Measurements from ENCODE around the gene SCD5. TPM values are rescaled to one million over a fixed set of nuclear protein-coding genes. Genes with fewer than 3 reads are reported as not detected.

The SCD5 gene
- total RNA-seq, 2 donors from 2014 or later, result 7.3 to 18.5 TPM

GRCh38 chr4:82604522-82604921 is 194.1 kb downstream of the SCD5 start:
- Histone ChIP-seq H3K27ac (no peak overlapping the region), H3K27me3 (replicated peaks; ENCODE audit: insufficient read depth) (no peaks in the 10 kb centered on the region), H3K4me1 (ENCODE audit: control insufficient read depth in 1 of 2, low read depth in 2 of 2) (no peaks in the 10 kb centered on the region), H3K4me3 (no peak overlapping the region), H3K36me3 (no peaks in the 10 kb centered on the region), H3K9me3 (no peaks in the 10 kb centered on the region)
- no peak for ATAC-seq (ENCODE audit: insufficient number of reproducible peaks, low FRiP score, low read depth)
- no peak for TF ChIP-seq CTCF (IDR thresholded peaks at IDR 0.05)
- no peak for DNase-seq (ENCODE audit: low spot score)

GRCh38 chr4:82601242-82602015 is 197.2 kb downstream of the SCD5 start:
- no peak for ATAC-seq (ENCODE audit: insufficient number of reproducible peaks, low FRiP score, low read depth)

GRCh38 chr4:82599336-82599735 is 199.3 kb downstream of the SCD5 start:
- Histone ChIP-seq H3K4me1 (ENCODE audit: control insufficient read depth in 1 of 2, low read depth in 2 of 2) (no peaks in the 10 kb centered on the region), H3K36me3 (no peaks in the 10 kb centered on the region), H3K4me3 (no peak overlapping the region), H3K9me3 (no peaks in the 10 kb centered on the region), H3K27me3 (replicated peaks; ENCODE audit: insufficient read depth) (no peaks in the 10 kb centered on the region), H3K27ac (no peak overlapping the region)
- no peak for ATAC-seq (ENCODE audit: insufficient number of reproducible peaks, low FRiP score, low read depth)
- no peak for TF ChIP-seq CTCF (IDR thresholded peaks at IDR 0.05)
- DNase-seq (ENCODE audit: low spot score), result no peak

More at GRCh38 chr4:82601242-82602015, 197.2 kb downstream of the SCD5 start:
- Histone ChIP-seq H3K27ac (no peak overlapping the region), H3K27me3 (replicated peaks; ENCODE audit: insufficient read depth) (no peaks in the 10 kb centered on the region), H3K4me1 (ENCODE audit: control insufficient read depth in 1 of 2, low read depth in 2 of 2) (no peaks in the 10 kb centered on the region), H3K4me3 (no peak overlapping the region), H3K9me3 (no peaks in the 10 kb centered on the region), H3K36me3 (no peaks in the 10 kb centered on the region)
- no peak for DNase-seq (ENCODE audit: low spot score)
- TF ChIP-seq CTCF (IDR thresholded peaks at IDR 0.05), result no peak

- Histone ChIP-seq H3K27me3 (replicated peaks; ENCODE audit: insufficient read depth) (no peaks in the 10 kb centered on the region), H3K36me3 (no peaks in the 10 kb centered on the region), H3K27ac (no peak overlapping the region), H3K4me1 (ENCODE audit: control insufficient read depth in 1 of 2, low read depth in 2 of 2) (no peaks in the 10 kb centered on the region), H3K4me3 (no peak overlapping the region), H3K9me3 (no peaks in the 10 kb centered on the region)
- ATAC-seq (ENCODE audit: insufficient number of reproducible peaks, low FRiP score, low read depth) (no peak), DNase-seq (ENCODE audit: low spot score) (no peak)
- no peak for TF ChIP-seq CTCF (IDR thresholded peaks at IDR 0.05)
These were observed 204.1 kb downstream of the SCD5 start for GRCh38 chr4:82594456-82594855.

GRCh38 chr4:82593411-82593810 is 205.2 kb downstream of the SCD5 start:
- no peak overlapping the region for H3K4me3 ChIP-seq
- ATAC-seq (ENCODE audit: insufficient number of reproducible peaks, low FRiP score, low read depth) (no peak), DNase-seq (ENCODE audit: low spot score) (no peak)
- no peaks in the 10 kb centered on the region for H3K36me3 ChIP-seq
- no peaks in the 10 kb centered on the region for H3K4me1 ChIP-seq (ENCODE audit: control insufficient read depth in 1 of 2, low read depth in 2 of 2)
- H3K9me3 ChIP-seq, result no peaks in the 10 kb centered on the region
- H3K27ac ChIP-seq, result no peak overlapping the region
- H3K27me3 ChIP-seq (replicated peaks; ENCODE audit: insufficient read depth), result no peaks in the 10 kb centered on the region
- TF ChIP-seq CTCF (IDR thresholded peaks at IDR 0.05), result no peak

Measured in thoracic aorta (tissue), 2 donors.